ENCODE results near the gene RPL37. TPM values are rescaled to one million over a fixed set of nuclear protein-coding genes. Genes with fewer than 3 reads are reported as not detected.
"Not testable (repeated sequence)": the region's sequence is repeated elsewhere in the genome, so short reads cannot be mapped to it uniquely, and the experiment has no call there.

RPL37 gene
- total RNA-seq, 6 experiments from 2014 or later = 36.5 to 472 (median 400) TPM

GRCh38 chr5:40799258-40799657 is 35.8 kb downstream of the RPL37 start:
- H3K4me3 ChIP-seq = peak overlapping the region in 1 of 3 donors; percentile 92
- no peak for TF ChIP-seq POLR2A (IDR thresholded peaks at IDR 0.05)
- 0% methylated on average over 1 of the region's 1 CpG for WGBS (ENCODE audit: insufficient coverage, low coverage, low lambda C conversion rate, missing lambda C conversion rate)
- intact Hi-C loops (cut with DNase I) = no loop called here
- H3K27me3 ChIP-seq = no peaks in the 10 kb centered on the region
- no peaks in the 10 kb centered on the region for H3K36me3 ChIP-seq
- no peak for DNase-seq
- H3K9me3 ChIP-seq = no peaks in the 10 kb centered on the region
- ATAC-seq = no peak
- H3K27ac ChIP-seq = no peak overlapping the region
- peaks cover 0 to 18% (median 5%) of the 10 kb centered on the region in 4 donors for H3K4me1 ChIP-seq

- Histone ChIP-seq H3K27me3 (no peaks in the 10 kb centered on the region), H3K9me3 (no peaks in the 10 kb centered on the region), H3K27ac (peak overlapping the region in 2 of 3 donors; percentile 85 to 92), H3K4me1 (peaks cover 0 to 18% (median 5%) of the 10 kb centered on the region in 4 donors), H3K36me3 (no peaks in the 10 kb centered on the region), H3K4me3 (peak overlapping the region; percentile 92 to 98 (median 97))
- 3% methylated on average over 7 of the region's 7 CpGs for WGBS (ENCODE audit: insufficient coverage, low coverage, low lambda C conversion rate, missing lambda C conversion rate)
- peak in 1 of 3 donors; percentile 74 for DNase-seq
- no peak for TF ChIP-seq POLR2A (IDR thresholded peaks at IDR 0.05)
- intact Hi-C loops (cut with DNase I) = no loop called here
- no peak for ATAC-seq
Observed at GRCh38 chr5:40798801-40799210, 36.2 kb downstream of the RPL37 start.

DNA sequence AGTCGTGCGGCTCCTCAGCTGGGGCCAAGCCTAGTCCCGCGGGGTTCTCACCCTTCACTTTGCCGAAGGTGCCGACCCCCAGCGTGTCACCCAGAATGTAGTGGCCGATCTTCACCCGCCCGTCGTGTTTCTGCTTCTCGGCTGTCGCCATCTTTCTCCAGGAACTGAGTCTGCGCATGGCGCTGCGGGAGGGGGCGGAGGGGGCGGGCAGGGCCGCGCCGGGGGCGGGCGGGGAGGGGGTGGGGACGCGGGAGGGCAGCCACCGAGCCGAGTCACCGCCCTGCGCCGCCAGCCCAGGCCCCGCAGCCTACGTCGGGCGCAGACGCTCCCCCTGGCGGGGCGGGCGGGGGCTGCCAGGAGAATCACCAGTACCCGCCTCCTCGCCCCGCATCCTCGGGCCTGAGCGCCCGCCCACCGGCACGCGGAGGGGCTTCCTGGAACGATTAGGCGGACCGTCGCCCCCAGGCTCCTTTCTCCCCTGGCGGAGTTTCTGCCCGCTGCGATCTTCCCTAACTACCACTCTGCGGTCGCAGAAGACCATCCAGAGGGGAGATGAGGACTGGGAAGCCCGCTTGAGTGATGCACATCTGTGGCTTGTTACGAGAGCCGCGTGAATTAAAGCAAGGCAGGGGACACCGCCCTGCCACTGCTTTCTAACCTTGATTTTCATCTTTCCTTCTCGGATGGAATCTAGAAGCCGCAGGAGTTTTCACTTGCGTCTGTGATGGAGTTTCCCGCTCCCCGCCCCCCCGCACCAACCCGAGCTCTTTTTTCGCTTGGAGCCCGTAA is 36.8 kb downstream of the RPL37 start, which contains the start of gene PRKAA1:
Gene PRKAA1 (minus strand): TSS at position 363 of the 789 bp plus-strand sequence. CDS start 185 bp downstream, at position 178.
- Histone ChIP-seq H3K36me3 (no peaks in the 10 kb centered on the region), H3K9me3 (no peaks in the 10 kb centered on the region), H3K27me3 (no peaks in the 10 kb centered on the region), H3K4me3 (peak within 1 kb of the TSS; percentile 92 to 98 (median 97)), H3K4me1 (peaks cover 0 to 18% (median 5%) of the 10 kb centered on the region in 4 donors), H3K27ac (peak within 1 kb of the TSS; percentile 82 to 92 (median 85))
- 2% methylated on average over 19 of the region's 70 CpGs for WGBS (ENCODE audit: insufficient coverage, low coverage, low lambda C conversion rate, missing lambda C conversion rate)
- TF ChIP-seq, protein P1, sequence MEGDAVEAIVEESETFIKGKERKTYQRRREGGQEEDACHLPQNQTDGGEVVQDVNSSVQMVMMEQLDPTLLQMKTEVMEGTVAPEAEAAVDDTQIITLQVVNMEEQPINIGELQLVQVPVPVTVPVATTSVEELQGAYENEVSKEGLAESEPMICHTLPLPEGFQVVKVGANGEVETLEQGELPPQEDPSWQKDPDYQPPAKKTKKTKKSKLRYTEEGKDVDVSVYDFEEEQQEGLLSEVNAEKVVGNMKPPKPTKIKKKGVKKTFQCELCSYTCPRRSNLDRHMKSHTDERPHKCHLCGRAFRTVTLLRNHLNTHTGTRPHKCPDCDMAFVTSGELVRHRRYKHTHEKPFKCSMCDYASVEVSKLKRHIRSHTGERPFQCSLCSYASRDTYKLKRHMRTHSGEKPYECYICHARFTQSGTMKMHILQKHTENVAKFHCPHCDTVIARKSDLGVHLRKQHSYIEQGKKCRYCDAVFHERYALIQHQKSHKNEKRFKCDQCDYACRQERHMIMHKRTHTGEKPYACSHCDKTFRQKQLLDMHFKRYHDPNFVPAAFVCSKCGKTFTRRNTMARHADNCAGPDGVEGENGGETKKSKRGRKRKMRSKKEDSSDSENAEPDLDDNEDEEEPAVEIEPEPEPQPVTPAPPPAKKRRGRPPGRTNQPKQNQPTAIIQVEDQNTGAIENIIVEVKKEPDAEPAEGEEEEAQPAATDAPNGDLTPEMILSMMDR (IDR thresholded peaks at IDR 0.05) = peak; percentile 67 to 85 (median 71)
- TF ChIP-seq POLR2A (IDR thresholded peaks at IDR 0.05) = peak; percentile 64
- intact Hi-C loops (cut with DNase I) = no loop called here
- ATAC-seq (peak; percentile 92 to 99 (median 94)), DNase-seq (peak; percentile 90 to 93 (median 92))

DNA sequence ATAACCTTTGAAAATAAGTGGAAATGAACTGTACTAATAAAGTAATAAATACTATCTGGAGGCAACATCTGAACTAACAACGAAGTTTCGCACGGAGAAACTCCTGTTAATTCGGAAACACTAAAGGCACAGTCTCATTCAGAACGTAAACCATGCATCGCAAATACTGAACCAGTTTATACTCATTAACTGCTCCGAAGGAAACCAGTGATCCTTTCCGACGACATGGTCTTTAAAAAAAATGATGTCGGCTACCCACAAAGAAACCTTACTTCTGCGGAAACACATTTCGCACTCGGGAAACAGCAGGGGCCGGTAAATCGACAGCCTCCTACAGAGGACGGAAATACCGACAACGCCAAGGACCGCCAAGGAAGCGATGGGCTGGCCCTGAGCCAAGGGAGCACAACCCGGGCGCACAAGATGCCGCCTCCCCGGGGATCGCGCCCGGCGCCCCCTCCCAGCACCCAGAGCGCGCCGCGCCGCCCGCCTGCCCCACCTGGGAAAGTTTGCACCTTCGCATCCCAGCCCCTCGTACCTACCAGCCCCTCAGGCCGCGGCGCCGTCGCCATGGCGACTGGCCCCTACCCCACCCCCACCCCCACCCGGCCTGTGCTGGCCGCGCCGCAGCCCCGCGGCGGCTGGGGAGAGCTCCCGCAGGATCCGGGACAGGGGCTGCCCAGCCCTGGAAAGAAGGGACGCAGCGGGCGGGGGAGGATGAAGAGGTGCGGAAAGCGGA is 37.6 kb downstream of the RPL37 start:
- Histone ChIP-seq H3K4me1 (peaks cover 0 to 18% (median 7%) of the 10 kb centered on the region in 4 donors), H3K27ac (peak overlapping the region; percentile 82 to 92 (median 85)), H3K36me3 (no peaks in the 10 kb centered on the region), H3K9me3 (no peaks in the 10 kb centered on the region), H3K27me3 (no peaks in the 10 kb centered on the region), H3K4me3 (peak overlapping the region; percentile 92 to 98 (median 97))
- TF ChIP-seq, protein P1 (IDR thresholded peaks at IDR 0.05) = no peak
- no peak for TF ChIP-seq POLR2A (IDR thresholded peaks at IDR 0.05)
- ATAC-seq (peak; percentile 61 to 77 (median 70)), DNase-seq (peak; percentile 79 to 83 (median 81))
- intact Hi-C loops (cut with DNase I) = no loop called here
- 0% methylated on average over 16 of the region's 56 CpGs for WGBS (ENCODE audit: insufficient coverage, low coverage, low lambda C conversion rate, missing lambda C conversion rate)

DNA sequence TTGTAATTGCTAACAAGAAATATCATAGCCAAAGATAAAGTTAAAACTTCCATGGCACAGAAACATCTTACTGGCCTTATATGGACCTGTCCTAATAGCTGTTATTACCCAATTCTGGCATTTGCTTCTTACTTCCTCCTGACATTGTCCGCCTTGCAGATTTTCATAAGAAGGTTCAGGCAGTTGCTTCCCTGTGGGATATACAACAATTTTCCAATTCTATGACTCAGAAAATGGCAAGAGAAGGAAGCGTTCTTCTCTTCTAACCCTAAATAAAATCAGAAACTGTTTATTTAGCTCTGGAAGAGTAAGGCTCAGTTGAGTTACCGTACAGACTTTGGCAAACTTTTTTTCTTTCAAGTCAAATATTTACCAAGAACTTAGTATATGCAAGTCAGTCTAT is 38.5 kb downstream of the RPL37 start:
- TF ChIP-seq, protein P1 (IDR thresholded peaks at IDR 0.05) = no peak
- no peak for TF ChIP-seq POLR2A (IDR thresholded peaks at IDR 0.05)
- Histone ChIP-seq H3K27me3 (no peaks in the 10 kb centered on the region), H3K27ac (peak overlapping the region; percentile 59 to 92 (median 85)), H3K9me3 (no peaks in the 10 kb centered on the region), H3K4me1 (peaks cover 0 to 24% (median 11%) of the 10 kb centered on the region in 4 donors), H3K4me3 (peak overlapping the region; percentile 92 to 98 (median 97)), H3K36me3 (no peaks in the 10 kb centered on the region)
- DNase-seq (no peak), ATAC-seq (peak in 3 of 4 donors; percentile 13 to 25 (median 23))
- intact Hi-C loops (cut with DNase I) = no loop called here
- WGBS (ENCODE audit: insufficient coverage, low coverage, low lambda C conversion rate, missing lambda C conversion rate) = 9% methylated on average over 3 of the region's 3 CpGs

- 80% methylated on average over 3 of the region's 3 CpGs for WGBS (ENCODE audit: insufficient coverage, low coverage, low lambda C conversion rate, missing lambda C conversion rate)
Observed at GRCh38 chr5:40794877-40795276, 40.1 kb downstream of the RPL37 start.

DNA sequence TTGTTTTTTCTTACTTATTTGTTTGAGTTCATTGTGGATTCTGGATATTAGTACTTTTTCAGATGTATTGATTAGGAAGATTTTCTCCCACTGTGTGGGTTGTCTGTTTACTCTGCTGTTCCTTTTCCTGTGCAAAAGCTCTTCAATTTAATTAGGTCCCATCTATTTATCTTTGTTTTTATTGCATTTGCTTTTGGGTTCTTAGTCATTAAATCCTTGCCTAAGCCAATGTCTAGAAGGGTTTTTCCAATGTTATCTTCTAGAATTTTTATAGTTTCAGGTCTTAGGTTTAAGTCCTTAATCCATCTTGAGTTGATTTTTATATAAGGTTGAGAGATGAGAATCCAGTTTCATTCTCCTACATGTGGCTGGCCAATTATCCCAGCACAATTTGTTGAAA is 40.7 kb downstream of the RPL37 start:
- ATAC-seq, H3K4me3 ChIP-seq: not testable (repeated sequence)
- H3K4me1 ChIP-seq = peaks cover 0 to 40% (median 12%) of the 10 kb centered on the region in 4 donors

More at GRCh38 chr5:40794877-40795276, 40.1 kb downstream of the RPL37 start:
- H3K27me3 ChIP-seq; H3K9me3 ChIP-seq; intact Hi-C loops (cut with DNase I); H3K27ac ChIP-seq; ATAC-seq; DNase-seq; H3K36me3 ChIP-seq; H3K4me3 ChIP-seq: not testable (repeated sequence)
- H3K4me1 ChIP-seq = peaks cover 0 to 38% (median 12%) of the 10 kb centered on the region in 4 donors

DNA sequence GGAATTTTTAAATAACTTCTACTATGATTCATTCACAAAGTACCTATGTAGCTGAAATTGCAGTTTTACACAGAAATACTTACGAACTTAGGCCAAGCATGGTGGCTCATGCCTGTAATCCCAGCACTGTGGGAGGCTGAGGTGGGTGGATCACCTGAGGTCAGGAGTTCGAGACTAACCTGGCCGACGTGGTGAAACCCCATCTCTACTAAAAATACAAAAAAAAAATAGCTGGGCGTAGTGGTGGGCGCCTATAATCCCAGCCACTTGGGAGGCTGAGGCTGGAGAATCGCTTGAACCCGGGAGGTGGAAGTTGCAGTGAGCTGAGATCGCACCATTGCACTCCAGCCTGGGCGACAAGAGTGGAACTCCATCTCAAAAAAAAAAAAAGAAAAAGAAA is 42.3 kb downstream of the RPL37 start:
- H3K27me3 ChIP-seq; DNase-seq; ATAC-seq; intact Hi-C loops (cut with DNase I); H3K36me3 ChIP-seq; H3K9me3 ChIP-seq; H3K27ac ChIP-seq; H3K4me3 ChIP-seq: not testable (repeated sequence)
- WGBS (ENCODE audit: insufficient coverage, low coverage, low lambda C conversion rate, missing lambda C conversion rate) = 93% methylated on average over 10 of the region's 10 CpGs
- H3K4me1 ChIP-seq = peaks cover 0 to 42% (median 12%) of the 10 kb centered on the region in 4 donors

More for the DNA sequence above, 40.7 kb downstream of the RPL37 start:
- H3K27ac ChIP-seq; H3K9me3 ChIP-seq; intact Hi-C loops (cut with DNase I); H3K27me3 ChIP-seq; H3K36me3 ChIP-seq; DNase-seq: not testable (repeated sequence)

Data from right lobe of liver (tissue), 6 donors.